Immature natural killer cell (primary cell): ENCODE data around the gene RPL18. TPM values are rescaled to one million over a fixed set of nuclear protein-coding genes. Genes with fewer than 3 reads are reported as not detected.
A peak's percentile ranks its signal among the peaks of the same experiment; 100 is the strongest.
"Not testable (repeated sequence)": the region's sequence is repeated elsewhere in the genome, so short reads cannot be mapped to it uniquely, and the experiment has no call there.

Experiments
- DNase-seq, 3 donors: peaks; one replicate each; pipeline ENCODE4 v3.0.0; 2022; ENCODE audit warnings: mixed read lengths in 1 of 3
- H3K27ac Mint-ChIP-seq, 6 donors: one replicate each; pipeline ENCODE4 v1.8.0; 2020; ENCODE audit warnings: mixed read lengths in 6 of 6, mild to moderate bottlenecking in 5 of 6, inconsistent platforms in 4 of 6, moderate library complexity in 3 of 6
- H3K27me3 Mint-ChIP-seq, 3 donors: one replicate each; pipeline ENCODE4 v1.8.0; 2020 to 2021; ENCODE audit warnings: low read depth in 3 of 3, mild to moderate bottlenecking in 3 of 3, mixed read lengths in 3 of 3, moderate library complexity in 3 of 3, inconsistent platforms in 1 of 3
- H3K36me3 Mint-ChIP-seq, 3 donors: one replicate each; pipeline ENCODE4 v1.8.0; 2020; ENCODE audit warnings: mixed read lengths in 3 of 3, inconsistent platforms in 2 of 3, mild to moderate bottlenecking in 2 of 3
- H3K4me1 Mint-ChIP-seq, 2 donors: one replicate each; pipeline ENCODE4 v1.8.0; 2020; ENCODE audit warnings: inconsistent platforms in 2 of 2, mild to moderate bottlenecking in 2 of 2, mixed read lengths in 2 of 2, moderate library complexity in 1 of 2
- H3K4me3 Mint-ChIP-seq, 5 donors: one replicate each; pipeline ENCODE4 v1.8.0; 2020; ENCODE audit warnings: mild to moderate bottlenecking in 5 of 5, mixed read lengths in 5 of 5, inconsistent platforms in 3 of 5, moderate library complexity in 3 of 5
- H3K9me3 Mint-ChIP-seq, 6 donors: one replicate each; pipeline ENCODE4 v1.8.0; 2020; ENCODE audit warnings: mild to moderate bottlenecking in 6 of 6, mixed read lengths in 6 of 6, inconsistent platforms in 4 of 6, moderate library complexity in 3 of 6
- polyA plus RNA-seq, 3 donors: library from polyadenylated mRNA; unstranded; fragments of 300-500 nt; fragmentation: Illumina TruSeq; gene quantifications; one replicate each; pipeline ENCODE4 v1.2.3, GENCODE V29; 2021

The RPL18 gene
- polyA plus RNA-seq, 3 donors from 2014 or later: 938 to 1,525 (median 950) TPM

DNA sequence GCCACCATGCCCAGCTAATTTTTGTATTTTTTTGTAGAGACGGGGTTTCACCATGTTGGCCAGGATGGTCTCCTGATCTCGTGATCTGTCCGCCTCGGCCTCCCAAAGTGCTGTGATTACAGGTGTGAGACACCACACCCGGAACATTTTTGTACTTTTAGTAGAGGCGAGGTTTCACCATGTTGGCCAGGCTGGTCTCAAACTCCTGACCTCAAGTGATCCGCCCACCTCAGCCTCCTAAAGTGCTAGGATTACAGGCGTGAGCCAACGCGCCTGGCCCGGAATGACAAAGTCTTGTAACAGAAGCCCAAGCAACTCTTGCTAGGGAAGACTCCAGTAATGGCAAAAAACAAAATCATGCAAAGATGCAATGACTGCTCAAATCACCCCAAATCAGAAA is 13.3 kb upstream of the RPL18 start:
- not testable (repeated sequence) for H3K9me3 Mint-ChIP-seq, H3K36me3 Mint-ChIP-seq, DNase-seq
- peaks cover 42 to 48% of the 10 kb centered on the region in 2 donors for H3K4me1 Mint-ChIP-seq
- peak overlapping the region in 4 of 6 donors; percentile 53 to 75 (median 61) for H3K27ac Mint-ChIP-seq
- peaks cover 6 to 11% (median 9%) of the 10 kb centered on the region in 3 donors for H3K27me3 Mint-ChIP-seq
- peak overlapping the region in 4 of 5 donors; percentile 2 to 29 (median 16) for H3K4me3 Mint-ChIP-seq

DNA sequence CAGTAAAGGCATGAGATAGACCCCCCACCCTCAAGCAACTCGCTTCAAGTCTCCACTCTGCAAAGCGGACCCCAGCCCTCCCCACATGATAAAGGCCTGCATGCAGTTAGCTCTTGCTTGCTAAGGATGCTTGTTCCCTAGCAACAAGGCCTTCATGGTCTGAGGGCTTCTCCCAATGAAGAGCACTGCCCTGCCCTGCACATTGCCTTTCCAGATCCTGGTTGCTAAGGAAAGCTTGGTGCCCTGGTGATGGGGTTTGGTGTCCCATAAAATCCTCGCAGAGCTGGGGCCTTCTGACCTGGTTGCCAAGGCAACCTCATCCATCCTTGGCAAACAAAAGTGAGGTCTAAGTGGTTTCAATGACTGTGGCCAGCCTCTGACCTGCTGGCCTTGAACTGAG is 12.2 kb upstream of the RPL18 start:
- peaks cover 48 to 56% of the 10 kb centered on the region in 2 donors for H3K4me1 Mint-ChIP-seq
- no peak overlapping the region for H3K4me3 Mint-ChIP-seq
- peaks cover 0 to 6% (median 4%) of the 10 kb centered on the region in 3 donors for H3K36me3 Mint-ChIP-seq
- peak overlapping the region in 1 of 6 donors; percentile 34 for H3K27ac Mint-ChIP-seq
- no peaks in the 10 kb centered on the region for H3K9me3 Mint-ChIP-seq
- peaks cover 5 to 9% (median 9%) of the 10 kb centered on the region in 3 donors for H3K27me3 Mint-ChIP-seq
- no peak for DNase-seq

DNA sequence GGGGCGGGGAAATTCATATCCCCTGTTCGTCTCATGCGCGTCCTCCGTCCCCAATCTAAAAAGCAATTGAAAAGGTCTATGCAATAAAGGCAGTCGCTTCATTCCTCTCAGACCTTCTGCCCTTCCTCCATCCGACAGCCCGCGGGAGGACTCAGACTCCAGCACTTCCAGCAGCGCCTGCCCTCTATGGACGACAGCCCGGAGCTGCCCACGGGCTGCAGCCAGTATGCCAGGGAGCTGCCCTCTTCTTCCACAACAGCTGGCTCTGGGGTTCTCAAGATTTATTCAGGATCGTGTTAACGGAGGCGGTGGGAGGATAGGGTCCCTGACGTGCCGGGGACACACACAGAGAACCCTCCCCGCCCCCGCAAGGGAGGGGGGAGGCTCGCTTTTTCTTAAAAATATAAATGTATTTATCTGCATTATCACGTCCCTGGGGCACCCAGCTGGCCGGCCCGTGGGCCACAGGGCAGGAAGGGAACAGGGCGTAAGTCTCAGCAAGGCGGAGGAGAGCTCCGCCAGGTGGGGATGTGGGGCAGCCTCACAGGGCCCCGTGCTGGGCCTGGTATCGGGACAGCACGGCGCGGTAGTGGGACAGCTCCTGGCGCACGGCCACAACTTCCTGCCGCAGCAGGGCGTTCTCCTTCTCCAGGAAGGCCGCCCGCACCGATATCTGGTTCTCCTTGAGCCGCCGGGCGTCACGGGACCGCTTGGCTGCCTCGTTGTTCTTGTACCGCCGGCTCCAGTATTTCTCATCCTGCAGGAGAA is 11.5 kb upstream of the RPL18 start:
- no peaks in the 10 kb centered on the region for H3K9me3 Mint-ChIP-seq
- peak overlapping the region in 1 of 6 donors; percentile 48 for H3K27ac Mint-ChIP-seq
- H3K27me3 Mint-ChIP-seq: peaks cover 3 to 7% (median 7%) of the 10 kb centered on the region in 3 donors
- H3K36me3 Mint-ChIP-seq: peaks cover 0 to 6% (median 4%) of the 10 kb centered on the region in 3 donors
- DNase-seq: no peak
- no peak overlapping the region for H3K4me3 Mint-ChIP-seq
- peaks cover 45 to 54% of the 10 kb centered on the region in 2 donors for H3K4me1 Mint-ChIP-seq

DNA sequence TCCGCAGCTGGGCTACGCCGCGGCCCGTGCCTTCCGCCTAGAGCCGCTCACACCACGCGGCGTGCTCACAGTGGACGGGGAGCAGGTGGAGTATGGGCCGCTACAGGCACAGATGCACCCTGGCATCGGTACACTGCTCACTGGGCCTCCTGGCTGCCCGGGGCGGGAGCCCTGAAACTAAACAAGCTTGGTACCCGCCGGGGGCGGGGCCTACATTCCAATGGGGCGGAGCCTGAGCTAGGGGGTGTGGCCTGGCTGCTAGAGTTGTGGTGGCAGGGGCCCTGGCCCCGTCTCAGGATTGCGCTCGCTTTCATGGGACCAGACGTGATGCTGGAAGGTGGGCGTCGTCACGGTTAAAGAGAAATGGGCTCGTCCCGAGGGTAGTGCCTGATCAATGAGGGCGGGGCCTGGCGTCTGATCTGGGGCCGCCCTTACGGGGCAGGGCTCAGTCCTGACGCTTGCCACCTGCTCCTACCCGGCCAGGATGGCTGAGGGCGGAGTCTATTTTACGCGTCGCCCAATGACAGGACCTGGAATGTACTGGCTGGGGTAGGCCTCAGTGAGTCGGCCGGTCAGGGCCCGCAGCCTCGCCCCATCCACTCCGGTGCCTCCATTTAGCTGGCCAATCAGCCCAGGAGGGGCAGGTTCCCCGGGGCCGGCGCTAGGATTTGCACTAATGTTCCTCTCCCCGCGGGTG is 10.8 kb upstream of the RPL18 start:
- DNase-seq: no peak
- no peaks in the 10 kb centered on the region for H3K9me3 Mint-ChIP-seq
- peaks cover 3 to 7% (median 4%) of the 10 kb centered on the region in 3 donors for H3K27me3 Mint-ChIP-seq
- H3K4me1 Mint-ChIP-seq: peaks cover 46 to 54% of the 10 kb centered on the region in 2 donors
- peaks cover 0 to 6% (median 4%) of the 10 kb centered on the region in 3 donors for H3K36me3 Mint-ChIP-seq
- H3K27ac Mint-ChIP-seq: peak overlapping the region in 1 of 6 donors; percentile 48
- no peak overlapping the region for H3K4me3 Mint-ChIP-seq

DNA sequence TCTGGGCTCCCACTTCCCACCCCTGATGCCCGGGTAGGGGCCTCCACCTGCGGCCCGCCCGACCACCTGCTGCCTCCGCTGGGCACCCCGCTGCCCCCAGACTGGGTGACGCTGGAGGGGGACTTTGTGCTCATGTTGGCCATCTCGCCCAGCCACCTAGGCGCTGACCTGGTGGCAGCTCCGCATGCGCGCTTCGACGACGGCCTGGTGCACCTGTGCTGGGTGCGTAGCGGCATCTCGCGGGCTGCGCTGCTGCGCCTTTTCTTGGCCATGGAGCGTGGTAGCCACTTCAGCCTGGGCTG is 10.3 kb upstream of the RPL18 start:
- Mint-ChIP-seq H3K27me3 (peaks cover 1 to 4% (median 2%) of the 10 kb centered on the region in 3 donors), H3K36me3 (peaks cover 0 to 6% (median 4%) of the 10 kb centered on the region in 3 donors), H3K9me3 (no peaks in the 10 kb centered on the region), H3K4me3 (no peak overlapping the region), H3K4me1 (peaks cover 46 to 52% of the 10 kb centered on the region in 2 donors), H3K27ac (no peak overlapping the region)
- DNase-seq: no peak

DNA sequence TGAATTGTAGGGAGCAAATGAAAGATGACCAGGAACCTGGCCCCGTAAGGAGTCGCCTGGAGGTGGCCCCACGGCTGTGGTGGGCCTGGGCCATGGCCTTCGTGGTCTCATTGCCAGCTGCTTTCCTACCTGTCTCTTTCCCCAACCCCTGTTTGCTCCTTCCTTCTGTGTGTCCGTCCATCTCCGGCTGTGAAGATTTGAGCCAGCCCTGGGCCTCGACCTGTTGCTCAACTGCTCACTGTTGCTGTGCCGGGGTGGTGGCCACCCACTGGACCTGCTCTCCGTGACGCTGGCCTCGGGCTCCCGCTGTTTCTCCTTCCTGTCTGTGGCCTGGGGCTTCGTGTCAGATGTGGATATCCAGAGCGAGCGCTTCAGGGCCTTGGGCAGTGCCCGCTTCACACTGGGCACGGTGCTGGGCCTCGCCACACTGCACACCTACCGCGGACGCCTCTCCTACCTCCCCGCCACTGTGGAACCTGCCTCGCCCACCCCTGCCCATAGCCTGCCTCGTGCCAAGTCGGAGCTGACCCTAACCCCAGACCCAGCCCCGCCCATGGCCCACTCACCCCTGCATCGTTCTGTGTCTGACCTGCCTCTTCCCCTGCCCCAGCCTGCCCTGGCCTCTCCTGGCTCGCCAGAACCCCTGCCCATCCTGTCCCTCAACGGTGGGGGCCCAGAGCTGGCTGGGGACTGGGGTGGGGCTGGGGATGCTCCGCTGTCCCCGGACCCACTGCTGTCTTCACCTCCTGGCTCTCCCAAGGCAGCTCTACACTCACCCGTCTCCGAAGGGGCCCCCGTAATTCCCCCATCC is 9.7 kb upstream of the RPL18 start:
- H3K36me3 Mint-ChIP-seq: peaks cover 3 to 9% (median 7%) of the 10 kb centered on the region in 3 donors
- peak overlapping the region in 1 of 5 donors; percentile 44 for H3K4me3 Mint-ChIP-seq
- DNase-seq: no peak
- H3K27me3 Mint-ChIP-seq: peaks cover 1 to 4% (median 2%) of the 10 kb centered on the region in 3 donors
- peaks cover 46 to 51% of the 10 kb centered on the region in 2 donors for H3K4me1 Mint-ChIP-seq
- no peaks in the 10 kb centered on the region for H3K9me3 Mint-ChIP-seq
- H3K27ac Mint-ChIP-seq: peak overlapping the region in 2 of 6 donors; percentile 48 to 60

DNA sequence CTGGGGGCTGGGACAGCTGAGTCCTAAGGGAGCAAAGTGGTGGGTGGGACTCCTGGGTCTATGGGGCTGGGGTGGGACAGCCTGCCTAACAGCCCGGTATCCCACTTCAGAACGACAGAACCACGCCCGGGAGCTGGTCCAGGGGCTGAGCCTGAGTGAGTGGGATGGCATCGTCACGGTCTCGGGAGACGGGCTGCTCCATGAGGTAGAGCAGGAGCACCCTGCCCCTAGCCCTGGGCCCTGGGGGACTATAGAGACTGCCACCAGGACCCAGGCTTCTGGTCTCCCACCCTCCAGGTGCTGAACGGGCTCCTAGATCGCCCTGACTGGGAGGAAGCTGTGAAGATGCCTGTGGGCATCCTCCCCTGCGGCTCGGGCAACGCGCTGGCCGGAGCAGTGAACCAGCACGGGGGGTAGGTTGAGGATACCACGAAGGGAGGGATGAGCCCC is 8.9 kb upstream of the RPL18 start:
- Mint-ChIP-seq H3K9me3 (no peaks in the 10 kb centered on the region), H3K4me3 (peak overlapping the region in 1 of 5 donors; percentile 49)

DNA sequence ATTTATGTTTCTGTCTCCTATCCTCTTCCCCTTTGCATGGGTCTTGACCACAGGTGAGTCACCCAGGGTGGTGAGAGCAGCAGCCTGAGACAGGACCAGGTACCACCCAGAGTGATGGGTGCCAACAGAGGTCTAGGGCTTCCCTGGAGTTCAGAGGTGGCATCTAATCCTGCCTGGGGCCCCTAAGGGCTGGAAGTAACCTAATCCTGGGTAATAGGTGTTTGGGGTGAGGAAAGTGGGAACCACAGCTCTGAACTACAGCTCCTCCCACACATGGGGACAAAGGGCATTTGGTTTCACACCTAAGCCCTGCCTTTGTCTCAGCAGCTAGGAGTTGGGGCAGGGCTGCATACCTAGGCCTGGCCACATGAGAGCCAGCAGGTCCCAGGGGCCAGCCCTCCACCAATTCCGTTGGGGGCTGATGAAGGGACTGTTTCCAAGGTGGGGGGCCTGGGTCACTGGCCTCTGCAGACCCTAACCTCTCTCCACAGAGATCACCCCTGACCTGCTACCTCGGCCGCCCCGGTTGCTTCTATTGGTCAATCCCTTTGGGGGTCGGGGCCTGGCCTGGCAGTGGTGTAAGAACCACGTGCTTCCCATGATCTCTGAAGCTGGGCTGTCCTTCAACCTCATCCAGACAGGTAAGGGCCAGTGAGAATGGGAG is 8.4 kb upstream of the RPL18 start:
- Mint-ChIP-seq H3K36me3 (peaks cover 5 to 16% (median 9%) of the 10 kb centered on the region in 3 donors), H3K9me3 (no peaks in the 10 kb centered on the region), H3K4me1 (peaks cover 48 to 51% of the 10 kb centered on the region in 2 donors), H3K27me3 (peaks cover 1 to 4% (median 4%) of the 10 kb centered on the region in 3 donors), H3K27ac (peak overlapping the region; percentile 74 to 92 (median 82)), H3K4me3 (peak overlapping the region; percentile 40 to 70 (median 66))
- DNase-seq: peak; percentile 51 to 56 (median 52)

More for the DNA sequence above, 8.9 kb upstream of the RPL18 start:
- Mint-ChIP-seq H3K4me1 (peaks cover 48 to 52% of the 10 kb centered on the region in 2 donors), H3K27me3 (peaks cover 1 to 4% (median 4%) of the 10 kb centered on the region in 3 donors), H3K27ac (peak overlapping the region in 3 of 6 donors; percentile 74 to 84 (median 80)), H3K36me3 (peaks cover 5 to 14% (median 10%) of the 10 kb centered on the region in 3 donors)
- DNase-seq: no peak

DNA sequence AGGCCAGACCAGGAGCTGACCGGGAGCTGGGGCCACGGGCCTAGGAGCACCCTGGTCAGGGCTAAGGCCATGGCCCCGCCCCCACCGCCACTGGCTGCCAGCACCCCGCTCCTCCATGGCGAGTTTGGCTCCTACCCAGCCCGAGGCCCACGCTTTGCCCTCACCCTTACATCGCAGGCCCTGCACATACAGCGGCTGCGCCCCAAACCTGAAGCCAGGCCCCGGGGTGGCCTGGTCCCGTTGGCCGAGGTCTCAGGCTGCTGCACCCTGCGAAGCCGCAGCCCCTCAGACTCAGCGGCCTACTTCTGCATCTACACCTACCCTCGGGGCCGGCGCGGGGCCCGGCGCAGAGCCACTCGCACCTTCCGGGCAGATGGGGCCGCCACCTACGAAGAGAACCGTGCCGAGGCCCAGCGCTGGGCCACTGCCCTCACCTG is 6.9 kb upstream of the RPL18 start:
- Mint-ChIP-seq H3K4me3 (no peak overlapping the region), H3K36me3 (peaks cover 5 to 15% (median 11%) of the 10 kb centered on the region in 3 donors), H3K27me3 (peaks cover 1 to 4% (median 4%) of the 10 kb centered on the region in 3 donors), H3K27ac (peak overlapping the region in 2 of 6 donors; percentile 70 to 89), H3K4me1 (peaks cover 51 to 55% of the 10 kb centered on the region in 2 donors), H3K9me3 (no peaks in the 10 kb centered on the region)
- no peak for DNase-seq

DNA sequence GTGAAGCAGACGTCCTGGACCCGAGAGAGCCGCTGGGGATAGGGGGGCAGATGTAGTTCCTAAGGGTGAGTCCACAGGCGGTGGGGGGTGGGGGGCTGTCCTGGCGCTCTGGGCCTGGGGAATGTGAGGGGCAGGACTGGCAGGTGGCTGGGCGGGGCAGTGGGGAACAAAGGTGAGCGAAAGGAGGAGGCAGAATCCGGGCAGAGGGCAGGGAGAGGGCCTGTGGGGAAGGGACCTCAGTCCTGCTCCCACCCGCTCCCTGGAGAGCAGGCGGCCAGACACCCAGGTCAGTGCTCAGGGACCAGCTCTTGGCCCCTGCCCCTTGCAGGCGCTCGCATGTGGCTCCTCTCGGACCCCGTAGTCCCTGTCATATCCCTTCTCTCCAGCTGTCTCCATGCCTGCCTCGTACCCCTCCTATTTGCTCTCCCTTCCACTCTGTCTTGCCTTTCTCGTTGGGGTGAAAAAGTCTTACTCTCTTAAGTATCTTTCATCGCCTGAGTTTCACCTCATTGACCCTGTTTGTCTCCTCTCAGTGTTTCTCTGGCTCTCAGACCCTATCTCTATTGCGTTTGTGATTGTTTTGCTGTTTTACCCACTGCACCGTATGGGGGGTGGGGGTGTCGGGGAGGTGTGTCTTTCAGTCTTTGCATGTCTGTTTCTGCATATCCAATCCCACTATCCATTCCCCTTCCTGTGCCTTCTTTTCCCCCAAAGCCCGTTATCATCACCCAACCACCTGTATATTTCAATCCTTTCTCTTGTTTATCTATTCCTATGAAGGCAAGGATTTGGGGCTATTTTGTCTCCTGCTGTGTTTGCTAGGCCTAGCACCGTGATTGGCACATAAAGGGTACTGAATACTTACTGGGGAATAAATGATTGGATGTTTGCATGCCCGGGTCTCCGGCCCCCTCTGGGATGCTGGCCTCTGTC is 6.1 kb upstream of the RPL18 start:
- H3K9me3 Mint-ChIP-seq: no peaks in the 10 kb centered on the region
- H3K4me1 Mint-ChIP-seq: peaks cover 53 to 59% of the 10 kb centered on the region in 2 donors
- peak overlapping the region in 4 of 5 donors; percentile 13 to 54 (median 40) for H3K4me3 Mint-ChIP-seq
- peaks cover 5 to 15% (median 11%) of the 10 kb centered on the region in 3 donors for H3K36me3 Mint-ChIP-seq
- H3K27me3 Mint-ChIP-seq: peaks cover 0 to 4% (median 4%) of the 10 kb centered on the region in 3 donors
- DNase-seq: no peak
- H3K27ac Mint-ChIP-seq: peak overlapping the region; percentile 65 to 97 (median 89)

DNA sequence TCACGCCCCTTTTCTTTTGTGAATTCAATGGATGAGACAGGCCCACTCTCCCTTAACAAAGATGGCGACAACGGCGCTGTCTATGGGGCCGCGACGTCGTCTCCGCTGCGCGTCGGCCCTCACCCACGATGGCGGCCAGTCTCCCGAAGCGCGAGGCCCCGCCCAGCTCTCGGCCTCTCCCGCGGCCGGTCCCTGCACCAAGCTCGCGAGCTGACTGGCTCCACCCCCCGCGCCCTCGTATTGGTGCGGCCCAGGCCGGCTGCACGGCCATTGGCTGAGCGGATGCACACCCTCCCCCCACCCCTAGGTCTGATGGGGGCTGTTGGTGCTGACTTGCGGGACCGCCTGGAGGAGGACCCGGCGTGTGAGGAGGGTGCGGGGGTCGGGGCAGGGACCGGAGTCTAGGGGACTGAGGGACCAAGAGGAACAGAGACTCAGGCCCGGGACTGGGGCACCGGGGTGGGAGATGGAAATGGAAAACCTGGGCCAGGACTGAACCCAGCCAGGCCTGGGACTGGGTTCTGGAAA is 5.2 kb upstream of the RPL18 start:
- H3K4me3 Mint-ChIP-seq: peak overlapping the region; percentile 80 to 91 (median 87)
- H3K9me3 Mint-ChIP-seq: no peaks in the 10 kb centered on the region
- H3K4me1 Mint-ChIP-seq: peaks cover 60 to 68% of the 10 kb centered on the region in 2 donors
- H3K27ac Mint-ChIP-seq: peak overlapping the region; percentile 81 to 98 (median 98)
- peaks cover 5 to 15% (median 11%) of the 10 kb centered on the region in 3 donors for H3K36me3 Mint-ChIP-seq
- H3K27me3 Mint-ChIP-seq: peaks cover under 1 to 7% (median 4%) of the 10 kb centered on the region in 3 donors
- peak; percentile 92 for DNase-seq
